Measurements from ENCODE around the gene SORL1.

- TF ChIP-seq, protein P1, sequence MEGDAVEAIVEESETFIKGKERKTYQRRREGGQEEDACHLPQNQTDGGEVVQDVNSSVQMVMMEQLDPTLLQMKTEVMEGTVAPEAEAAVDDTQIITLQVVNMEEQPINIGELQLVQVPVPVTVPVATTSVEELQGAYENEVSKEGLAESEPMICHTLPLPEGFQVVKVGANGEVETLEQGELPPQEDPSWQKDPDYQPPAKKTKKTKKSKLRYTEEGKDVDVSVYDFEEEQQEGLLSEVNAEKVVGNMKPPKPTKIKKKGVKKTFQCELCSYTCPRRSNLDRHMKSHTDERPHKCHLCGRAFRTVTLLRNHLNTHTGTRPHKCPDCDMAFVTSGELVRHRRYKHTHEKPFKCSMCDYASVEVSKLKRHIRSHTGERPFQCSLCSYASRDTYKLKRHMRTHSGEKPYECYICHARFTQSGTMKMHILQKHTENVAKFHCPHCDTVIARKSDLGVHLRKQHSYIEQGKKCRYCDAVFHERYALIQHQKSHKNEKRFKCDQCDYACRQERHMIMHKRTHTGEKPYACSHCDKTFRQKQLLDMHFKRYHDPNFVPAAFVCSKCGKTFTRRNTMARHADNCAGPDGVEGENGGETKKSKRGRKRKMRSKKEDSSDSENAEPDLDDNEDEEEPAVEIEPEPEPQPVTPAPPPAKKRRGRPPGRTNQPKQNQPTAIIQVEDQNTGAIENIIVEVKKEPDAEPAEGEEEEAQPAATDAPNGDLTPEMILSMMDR (IDR thresholded peaks at IDR 0.05): no peak
- no peak for TF ChIP-seq POLR2A (IDR thresholded peaks at IDR 0.05)
Observed at GRCh38 chr11:121606354-121606753, 154.2 kb downstream of the SORL1 start.

Data from testis (tissue), 2 donors.